Measurements from ENCODE around the gene ENOX1. TPM values are rescaled to one million over a fixed set of nuclear protein-coding genes. Genes with fewer than 3 reads are reported as not detected.
A peak's percentile ranks its signal among the peaks of the same experiment; 100 is the strongest.

The ENOX1 gene
- total and polyA plus RNA-seq, 2 of the 8 experiments (the other 6 are each of a cell fraction or from before 2014, with no cell fraction given) = 0.23 to 0.37 TPM

- DNase-seq (ENCODE audit: low read depth in 1 of 2, low spot score in 2 of 2) = no peak
- Histone ChIP-seq H3K4ac (replicated peaks; ENCODE audit: insufficient read length, low read depth, low read length) (no peak overlapping the region), H3K23ac (ENCODE audit: insufficient read length) (no peak overlapping the region), H3K27me3 (replicated peaks in 1 of 4; ENCODE audit: control insufficient read depth in 3 of 4, extremely low read depth in 1 of 4, insufficient read depth in 3 of 4, low read length in 3 of 4) (no peaks in the 10 kb centered on the region; a peak in 1 of 7 replicates), H3K18ac (ENCODE audit: extremely low read depth, low read length) (no peak overlapping the region), H3K9ac (replicated peaks in 1 of 4; ENCODE audit: extremely low read depth in 1 of 4, low read depth in 3 of 4, low read length in 3 of 4) (no peak overlapping the region), H2BK120ac (replicated peaks; ENCODE audit: low read depth, low read length) (no peak overlapping the region), H2AK5ac (ENCODE audit: low read depth, low read length) (no peak overlapping the region), H4K5ac (ENCODE audit: insufficient read length, low read depth, low read length) (no peak overlapping the region), H3K4me2 (ENCODE audit: insufficient read depth in 1 of 2, low read depth in 2 of 2, low read length in 2 of 2) (no peak overlapping the region), H3K79me2 (ENCODE audit: control insufficient read depth in 1 of 2, insufficient read depth in 2 of 2, low read length in 2 of 2) (no peaks in the 10 kb centered on the region), H3K79me1 (ENCODE audit: low read depth, low read length) (no peaks in the 10 kb centered on the region), H2BK12ac (ENCODE audit: low read depth, low read length) (no peak overlapping the region), H2BK5ac (ENCODE audit: low read depth, low read length) (no peak overlapping the region), H3K4me3 (ENCODE audit: extremely low read depth in 1 of 4, insufficient read depth in 2 of 4, low read depth in 3 of 4, low read length in 4 of 4) (no peak overlapping the region), H3K27ac (ENCODE audit: low read depth, low read length) (no peak overlapping the region), H3K4me1 (replicated peaks in 1 of 4; ENCODE audit: control insufficient read depth in 3 of 4, insufficient read depth in 4 of 4, low read length in 3 of 4) (peaks cover 0 to 7% (median 5%) of the 10 kb centered on the region in 4 experiments; a peak in 4 of 7 replicates), H2AFZ (ENCODE audit: low read length) (no peak overlapping the region), H2BK20ac (ENCODE audit: low read length) (no peak overlapping the region), H3K56ac (replicated peaks; ENCODE audit: insufficient read length, low read depth, low read length) (no peak overlapping the region), H4K20me1 (replicated peaks in 1 of 2; ENCODE audit: control insufficient read depth in 1 of 2, insufficient read depth in 2 of 2, low read length in 2 of 2) (no peaks in the 10 kb centered on the region), H3K9me3 (ENCODE audit: insufficient read depth in 2 of 2, low read depth in 1 of 2, low read length in 1 of 2) (no peaks in the 10 kb centered on the region), H3K14ac (ENCODE audit: insufficient read length) (no peak overlapping the region), H4K91ac (replicated peaks; ENCODE audit: insufficient read length, low read length) (no peak overlapping the region), H3K23me2 (ENCODE audit: low read depth, low read length) (no peaks in the 10 kb centered on the region), H3K36me3 (ENCODE audit: control insufficient read depth in 2 of 4, insufficient read depth in 4 of 4, low read length in 3 of 4) (no peaks in the 10 kb centered on the region), H4K8ac (ENCODE audit: extremely low read depth, insufficient read depth, low read length) (no peak overlapping the region), H2BK15ac (ENCODE audit: low read length) (peak overlapping the region; percentile 13; the same call in 1 of the 2 replicates)
- no peak for FAIRE-seq
- ChIA-PET CTCF (ENCODE audit: partially characterized antibody) (interaction anchor here (1.0 to 1.9 kb wide), 3 partner anchors 9 to 371 kb away, joined by 3 to 5 read pairs (median 4); no protein-coding TSS in a partner anchor), POLR2A (ENCODE audit: partially characterized antibody) (no interaction called here)
- WGBS, 2 experiments (ENCODE audit: extremely low coverage in 1 of 2, insufficient coverage in 1 of 2, insufficient read length in 1 of 2, insufficient replicate concordance in 2 of 2, low coverage in 1 of 2, low lambda C conversion rate in 2 of 2, missing lambda C conversion rate in 1 of 2) = 77% methylated on average over 1 of the region's 1 CpG; no CpG with 5 or more reads in 1 of the 2 experiments
- TF ChIP-seq ZNF274 (IDR thresholded peaks at IDR 0.05; ENCODE audit: borderline replicate concordance, extremely low read depth, low read length) (no peak), FOSL1 (IDR thresholded peaks at IDR 0.05; ENCODE audit: insufficient read depth, low read depth, low read length) (no peak), HDAC6 (IDR thresholded peaks at IDR 0.05; ENCODE audit: low read depth, low read length) (no peak), ATF2 (IDR thresholded peaks at IDR 0.05; ENCODE audit: low read length) (no peak), JUND (IDR thresholded peaks at IDR 0.05; ENCODE audit: low read length) (no peak), JUN (IDR thresholded peaks at IDR 0.05; ENCODE audit: low read depth, low read length) (no peak), PHF8 (conservative IDR thresholded peaks at IDR 0.05; ENCODE audit: low read depth, low read length) (no peak), TCF12 (IDR thresholded peaks at IDR 0.05; ENCODE audit: low read depth, low read length) (no peak), BACH1 (IDR thresholded peaks at IDR 0.05; ENCODE audit: low read length) (no peak), CBX5 (IDR thresholded peaks at IDR 0.05; ENCODE audit: low read depth, low read length) (no peak), CTBP2 (IDR thresholded peaks at IDR 0.05; ENCODE audit: borderline replicate concordance, insufficient read depth, insufficient read length, low read length) (no peak), POLR2AphosphoS5 (IDR thresholded peaks at IDR 0.05; ENCODE audit: low read depth, low read length) (no peak), NANOG (IDR thresholded peaks at IDR 0.05; ENCODE audit: insufficient read depth, low read depth, low read length, poor library complexity, severe bottlenecking) (no peak)
These were observed 353.1 kb downstream of the ENOX1 start for GRCh38 chr13:43433691-43434141.

Data from H1 (cell line).